D721Med (cell line): Measurements from ENCODE around the gene FOSL2.

Source experiments
- DNase-seq: peaks from one replicate; pipeline ENCODE4 v3.0.0; 2011; ENCODE audit warnings: low spot score; ENCODE audit not compliant: insufficient read length
- FAIRE-seq: peaks from 2 replicates; lab custom pipeline; 2011; peaks lifted over from hg19 to GRCh38; lab: Jason Lieb, UNC
- TF ChIP-seq, protein P1 (sequence below): IDR thresholded peaks from 2 replicates; pipeline ENCODE4 v1.5.1; 2012; ENCODE audit warnings: mild to moderate bottlenecking, control low read depth; ENCODE audit not compliant: insufficient read depth; ENCODE audit errors: missing control alignments

The FOSL2 gene

DNA sequence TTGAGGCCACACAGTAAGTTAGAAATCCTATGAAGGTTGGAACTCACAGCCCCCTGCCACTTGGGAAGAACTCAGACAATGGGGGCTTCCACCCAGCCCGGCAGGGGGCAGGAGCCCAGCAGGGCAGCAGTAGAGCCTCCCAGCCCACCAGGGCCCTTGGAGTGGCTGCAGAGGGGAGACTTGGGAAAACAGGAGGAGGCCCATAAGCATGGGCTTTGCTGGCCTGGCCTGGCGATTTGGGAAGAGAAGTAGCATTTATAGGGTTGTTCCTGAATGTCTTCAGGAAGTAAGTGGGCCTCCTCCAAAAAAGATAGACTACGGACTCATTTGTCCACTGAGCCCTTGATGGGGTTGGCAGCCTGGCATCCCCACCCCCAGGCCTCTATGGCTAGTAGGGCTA lies 17.4 kb upstream of the FOSL2 start:
- TF ChIP-seq, protein P1, sequence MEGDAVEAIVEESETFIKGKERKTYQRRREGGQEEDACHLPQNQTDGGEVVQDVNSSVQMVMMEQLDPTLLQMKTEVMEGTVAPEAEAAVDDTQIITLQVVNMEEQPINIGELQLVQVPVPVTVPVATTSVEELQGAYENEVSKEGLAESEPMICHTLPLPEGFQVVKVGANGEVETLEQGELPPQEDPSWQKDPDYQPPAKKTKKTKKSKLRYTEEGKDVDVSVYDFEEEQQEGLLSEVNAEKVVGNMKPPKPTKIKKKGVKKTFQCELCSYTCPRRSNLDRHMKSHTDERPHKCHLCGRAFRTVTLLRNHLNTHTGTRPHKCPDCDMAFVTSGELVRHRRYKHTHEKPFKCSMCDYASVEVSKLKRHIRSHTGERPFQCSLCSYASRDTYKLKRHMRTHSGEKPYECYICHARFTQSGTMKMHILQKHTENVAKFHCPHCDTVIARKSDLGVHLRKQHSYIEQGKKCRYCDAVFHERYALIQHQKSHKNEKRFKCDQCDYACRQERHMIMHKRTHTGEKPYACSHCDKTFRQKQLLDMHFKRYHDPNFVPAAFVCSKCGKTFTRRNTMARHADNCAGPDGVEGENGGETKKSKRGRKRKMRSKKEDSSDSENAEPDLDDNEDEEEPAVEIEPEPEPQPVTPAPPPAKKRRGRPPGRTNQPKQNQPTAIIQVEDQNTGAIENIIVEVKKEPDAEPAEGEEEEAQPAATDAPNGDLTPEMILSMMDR = no peak
- no peak for DNase-seq
- FAIRE-seq = no peak

DNA sequence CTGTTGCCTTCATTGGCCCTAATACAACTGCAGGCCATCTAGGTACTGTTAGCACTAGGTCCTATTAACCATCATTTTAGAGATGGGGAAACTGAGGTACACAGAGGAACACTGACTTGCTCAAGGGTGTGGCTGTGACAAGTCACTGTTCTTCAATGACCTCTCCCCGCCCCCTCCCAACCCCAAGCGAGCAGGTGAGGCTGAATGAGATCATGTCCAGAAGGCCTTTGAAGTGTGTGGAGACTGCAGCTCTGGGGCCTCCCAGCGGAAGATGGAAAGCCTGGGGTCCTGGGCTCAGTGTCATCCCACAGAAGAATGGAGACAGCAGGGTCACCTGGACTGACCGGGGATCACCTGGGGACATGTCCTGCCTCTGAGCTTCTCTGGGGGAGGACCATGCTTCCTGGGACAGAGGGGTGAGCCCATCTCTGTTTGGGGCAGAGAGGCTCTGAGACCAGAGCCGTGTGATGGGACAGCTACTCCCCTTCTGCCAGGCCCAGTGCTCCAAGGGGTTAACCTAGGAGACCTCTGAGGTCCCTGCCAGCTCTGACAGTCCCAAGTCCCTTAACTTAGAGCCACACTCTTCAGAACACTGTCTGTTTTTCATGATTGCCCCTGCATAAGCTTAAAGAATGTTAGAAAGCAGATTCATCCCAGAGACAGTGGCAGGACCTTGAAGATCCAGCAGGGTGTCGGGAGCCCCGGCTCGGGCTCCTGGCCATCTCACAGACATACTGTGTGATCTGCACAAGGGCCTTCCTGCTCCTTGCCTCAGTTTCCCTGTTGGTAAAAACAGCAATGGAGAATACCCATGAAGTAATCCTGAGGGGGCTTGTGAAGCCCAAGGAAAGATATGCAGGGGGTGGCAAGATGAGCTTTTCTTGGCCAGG lies 16.7 kb upstream of the FOSL2 start:
- FAIRE-seq = no peak
- TF ChIP-seq, protein P1 = no peak
- no peak for DNase-seq

DNA sequence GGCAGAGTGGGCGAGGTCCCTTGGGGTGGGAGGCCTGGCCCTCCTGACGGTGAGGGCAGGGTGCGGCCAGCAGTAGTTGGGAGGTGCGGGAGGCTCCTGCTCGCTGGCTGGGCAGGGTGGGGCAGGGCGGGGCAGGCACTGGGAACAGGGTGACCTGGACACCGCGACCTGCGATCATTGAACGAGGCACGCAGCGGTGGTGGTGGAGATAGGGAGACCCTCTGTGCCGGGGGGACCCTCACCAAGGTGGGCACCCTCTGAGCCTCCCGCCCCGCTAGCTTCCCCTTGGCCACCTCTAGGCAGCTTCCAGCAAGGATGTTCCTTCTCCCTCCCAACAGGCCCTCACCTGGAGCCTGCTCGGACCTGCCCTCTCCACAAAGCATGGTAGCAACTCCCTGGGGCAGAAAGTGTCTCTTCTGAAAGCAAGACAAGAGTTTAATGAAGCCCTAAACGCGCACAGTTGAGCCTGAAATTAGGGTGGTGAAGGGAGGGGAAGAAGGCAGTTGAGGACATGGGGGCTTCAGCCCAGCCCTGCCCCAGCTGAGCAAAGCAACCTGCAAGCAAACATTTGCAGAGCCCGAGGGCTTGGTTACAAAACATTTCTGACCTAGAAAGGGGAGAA lies 15.4 kb upstream of the FOSL2 start:
- FAIRE-seq (no peak), DNase-seq (no peak)
- TF ChIP-seq, protein P1 = no peak

DNA sequence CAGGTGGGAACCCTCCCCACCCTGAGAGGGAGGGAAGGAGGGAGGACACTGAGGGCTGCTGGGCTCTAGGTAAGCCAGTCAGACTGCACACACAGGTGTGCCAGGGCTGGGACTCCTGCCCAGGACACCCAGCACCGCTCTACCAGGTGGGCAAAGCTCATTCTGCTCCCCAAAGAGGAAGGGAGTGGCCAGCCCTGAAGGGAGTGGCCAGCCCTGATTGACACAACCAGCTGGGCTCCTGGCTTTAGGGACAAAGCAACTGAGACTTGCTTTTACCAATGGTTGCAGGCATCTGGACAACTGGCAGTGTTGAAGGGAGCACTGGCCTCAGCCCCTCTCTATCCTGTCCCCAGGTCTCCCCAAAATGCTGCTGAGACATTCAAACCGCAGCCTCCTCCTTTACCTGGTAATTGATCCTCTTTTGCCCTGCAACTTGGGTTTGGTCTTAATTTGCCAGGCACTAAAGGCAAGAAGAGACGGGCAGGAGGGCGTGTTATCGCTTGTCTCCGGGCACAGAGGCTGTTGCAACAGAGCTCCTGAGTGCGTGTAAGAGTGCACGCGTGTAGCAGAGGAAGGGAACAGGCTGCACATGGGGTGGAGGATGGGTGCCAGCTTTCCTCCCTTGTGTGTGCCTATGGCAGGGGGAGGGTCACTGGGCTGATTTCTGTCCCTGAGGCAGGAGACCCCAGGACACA lies 14.5 kb upstream of the FOSL2 start:
- DNase-seq = no peak
- FAIRE-seq = no peak
- TF ChIP-seq, protein P1 = no peak

DNA sequence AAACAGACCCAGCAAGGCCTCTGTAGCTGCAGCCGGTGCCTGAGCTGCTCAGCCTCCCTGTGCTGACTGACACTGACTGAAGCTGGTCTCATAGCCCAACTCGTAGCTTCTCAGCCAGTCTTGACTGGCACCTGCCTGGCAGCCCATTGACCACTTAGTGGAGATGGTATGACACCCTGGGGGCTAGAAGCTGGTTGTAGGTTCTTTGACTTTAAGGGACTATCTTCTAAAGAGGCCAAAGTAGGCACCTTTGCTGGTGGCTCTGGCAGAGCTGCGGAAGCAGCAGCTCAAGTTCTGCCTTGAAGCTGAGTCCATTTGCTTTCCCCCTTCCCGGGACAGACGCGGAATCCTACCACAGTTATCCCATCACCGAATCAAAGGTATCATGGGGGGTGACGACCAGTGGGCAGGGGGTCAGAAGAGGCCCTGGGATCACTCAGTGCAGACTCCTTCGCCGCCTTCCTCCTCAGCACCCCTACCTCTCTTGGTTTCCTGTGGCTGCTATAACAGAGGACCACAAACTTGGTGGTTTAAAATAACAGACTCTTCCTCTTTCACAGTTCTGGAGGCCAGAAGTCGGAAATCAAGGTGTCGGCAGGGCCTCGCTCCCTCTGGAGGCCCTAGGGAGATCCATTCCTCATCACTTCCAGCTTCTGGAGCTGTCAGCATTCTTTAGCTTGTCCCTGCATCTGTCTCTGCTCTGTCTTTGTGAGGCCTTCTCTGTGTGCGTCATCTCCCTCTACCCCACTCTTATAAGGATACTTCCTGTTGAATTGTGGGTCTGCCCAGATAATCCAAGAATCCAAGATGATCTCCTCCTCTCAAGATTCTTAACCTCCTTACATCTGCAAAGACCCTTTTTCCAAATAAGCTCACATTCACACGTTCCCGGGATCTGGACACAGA lies 13.7 kb upstream of the FOSL2 start:
- TF ChIP-seq, protein P1 = no peak
- FAIRE-seq (no peak), DNase-seq (no peak)

DNA sequence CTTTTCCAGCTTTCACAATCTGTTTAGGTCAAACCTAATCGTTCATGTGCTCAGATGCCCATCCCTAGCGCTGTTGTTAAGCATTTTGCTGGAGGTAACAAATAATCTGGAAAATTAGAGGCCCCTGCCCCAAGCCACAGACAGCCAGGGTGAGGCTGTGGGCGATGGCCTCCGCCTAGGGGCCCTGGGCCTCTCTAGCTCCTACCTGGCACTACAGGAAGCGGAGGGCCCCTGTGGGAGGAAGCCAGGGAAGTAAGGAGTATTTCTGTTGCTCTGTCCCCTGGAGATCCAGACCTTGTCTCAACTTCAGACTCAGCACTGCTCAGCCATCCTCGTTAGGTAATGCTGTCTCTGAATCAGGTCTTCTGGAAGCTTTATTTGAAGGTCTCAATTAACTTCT lies 12.4 kb upstream of the FOSL2 start:
- no peak for FAIRE-seq
- TF ChIP-seq, protein P1 = no peak

More for the DNA sequence above, 12.4 kb upstream of the FOSL2 start:
- DNase-seq = no peak
